Measurements from ENCODE around the gene PNLIPRP3.

PNLIPRP3 gene

GRCh38 chr10:116451711-116452337 is 24.2 kb downstream of the PNLIPRP3 start:
- no peak for DNase-seq

- no peak for DNase-seq
These were observed 24.7 kb downstream of the PNLIPRP3 start for GRCh38 chr10:116452338-116452720.

GRCh38 chr10:116457488-116457887 is 29.8 kb downstream of the PNLIPRP3 start:
- DNase-seq: no peak

- DNase-seq: no peak
These were observed 32.6 kb downstream of the PNLIPRP3 start for GRCh38 chr10:116460219-116460618.

- no peak for DNase-seq
These were observed 34.0 kb downstream of the PNLIPRP3 start for GRCh38 chr10:116461680-116462079.

GRCh38 chr10:116464257-116464656 is 36.6 kb downstream of the PNLIPRP3 start:
- DNase-seq: no peak

GRCh38 chr10:116465546-116465945 is 37.9 kb downstream of the PNLIPRP3 start:
- DNase-seq: no peak

GRCh38 chr10:116466715-116467422 is 39.2 kb downstream of the PNLIPRP3 start:
- DNase-seq: no peak

- no peak for DNase-seq
These were observed 41.8 kb downstream of the PNLIPRP3 start for GRCh38 chr10:116469437-116469836.

- DNase-seq: no peak
These were observed 42.4 kb downstream of the PNLIPRP3 start for GRCh38 chr10:116470071-116470470.

GRCh38 chr10:116470768-116471415 is 43.2 kb downstream of the PNLIPRP3 start:
- DNase-seq: no peak

- no peak for DNase-seq
These were observed 45.2 kb downstream of the PNLIPRP3 start for GRCh38 chr10:116472891-116473290.

GRCh38 chr10:116475866-116476265 is 48.2 kb downstream of the PNLIPRP3 start:
- no peak for DNase-seq

GRCh38 chr10:116476461-116476860 is 48.8 kb downstream of the PNLIPRP3 start:
- DNase-seq: no peak

GRCh38 chr10:116477986-116478664 is 50.5 kb downstream of the PNLIPRP3 start:
- DNase-seq: no peak

GRCh38 chr10:116486770-116487448 is 59.3 kb downstream of the PNLIPRP3 start:
- no peak for DNase-seq

- no peak for DNase-seq
These were observed 60.1 kb downstream of the PNLIPRP3 start for GRCh38 chr10:116487522-116488430.

GRCh38 chr10:116489460-116489859 is 61.8 kb downstream of the PNLIPRP3 start:
- no peak for DNase-seq

GRCh38 chr10:116490028-116490662 is 62.5 kb downstream of the PNLIPRP3 start:
- DNase-seq: no peak

- no peak for DNase-seq
These were observed 77.1 kb downstream of the PNLIPRP3 start for GRCh38 chr10:116504786-116505185.

GRCh38 chr10:116510565-116510964 is 82.9 kb downstream of the PNLIPRP3 start:
- no peak for DNase-seq
